ENCODE data around the gene TNFRSF4.

DNA sequence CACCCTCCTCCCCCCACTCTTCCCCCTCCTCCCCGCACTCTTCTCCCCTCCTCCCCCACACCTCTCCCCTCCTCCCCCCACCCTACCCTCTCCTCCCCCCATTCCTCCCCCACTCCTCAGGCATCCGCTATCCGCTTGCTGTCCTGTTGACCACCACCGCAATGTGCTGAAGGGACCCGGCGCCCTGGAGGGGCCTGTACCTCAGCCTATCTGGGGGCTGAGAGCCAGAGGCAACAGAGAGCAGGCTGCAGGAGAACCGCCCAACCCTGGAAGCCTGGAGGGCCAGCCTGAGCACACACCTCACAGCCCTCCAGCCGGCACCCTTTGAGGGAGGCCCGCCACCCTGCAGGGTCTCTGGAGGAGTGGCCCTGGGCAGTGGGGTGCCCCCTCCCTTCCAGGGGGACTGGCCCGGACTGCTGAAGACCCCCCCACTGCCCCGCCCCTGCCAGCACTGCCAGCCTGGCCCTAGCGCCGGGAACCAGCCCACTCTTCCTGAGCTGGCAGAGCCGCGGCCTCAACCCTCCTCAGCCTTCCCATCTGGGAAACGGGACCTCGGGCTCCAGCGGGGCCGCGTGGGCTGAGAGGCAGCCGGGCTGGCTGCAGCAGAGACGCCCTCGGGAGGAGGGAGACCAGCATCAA, 31.3 kb upstream of the TNFRSF4 start:
- TF ChIP-seq, protein P1, sequence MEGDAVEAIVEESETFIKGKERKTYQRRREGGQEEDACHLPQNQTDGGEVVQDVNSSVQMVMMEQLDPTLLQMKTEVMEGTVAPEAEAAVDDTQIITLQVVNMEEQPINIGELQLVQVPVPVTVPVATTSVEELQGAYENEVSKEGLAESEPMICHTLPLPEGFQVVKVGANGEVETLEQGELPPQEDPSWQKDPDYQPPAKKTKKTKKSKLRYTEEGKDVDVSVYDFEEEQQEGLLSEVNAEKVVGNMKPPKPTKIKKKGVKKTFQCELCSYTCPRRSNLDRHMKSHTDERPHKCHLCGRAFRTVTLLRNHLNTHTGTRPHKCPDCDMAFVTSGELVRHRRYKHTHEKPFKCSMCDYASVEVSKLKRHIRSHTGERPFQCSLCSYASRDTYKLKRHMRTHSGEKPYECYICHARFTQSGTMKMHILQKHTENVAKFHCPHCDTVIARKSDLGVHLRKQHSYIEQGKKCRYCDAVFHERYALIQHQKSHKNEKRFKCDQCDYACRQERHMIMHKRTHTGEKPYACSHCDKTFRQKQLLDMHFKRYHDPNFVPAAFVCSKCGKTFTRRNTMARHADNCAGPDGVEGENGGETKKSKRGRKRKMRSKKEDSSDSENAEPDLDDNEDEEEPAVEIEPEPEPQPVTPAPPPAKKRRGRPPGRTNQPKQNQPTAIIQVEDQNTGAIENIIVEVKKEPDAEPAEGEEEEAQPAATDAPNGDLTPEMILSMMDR (IDR thresholded peaks at IDR 0.05), result no peak
- no peak for TF ChIP-seq POLR2A (IDR thresholded peaks at IDR 0.05)

All from upper lobe of left lung (tissue), 4 donors.